CD4-positive, alpha-beta memory T cell (primary cell): ENCODE results near the gene NUP62. TPM values are rescaled to one million over a fixed set of nuclear protein-coding genes. Genes with fewer than 3 reads are reported as not detected.

ENCODE experiments used
- CTCF ChIA-PET: fragments of 350-600 bp; sonication (Branson Sonifier 250); formaldehyde crosslinking; loops from one replicate; lab custom pipeline; 2021; ENCODE audit warnings: inconsistent platforms; ENCODE audit not compliant: partially characterized antibody; lab: Charles Lee
- POLR2A ChIA-PET: fragments of 350-600 bp; sonication (Branson Sonifier 250); formaldehyde crosslinking; loops from one replicate; lab custom pipeline; 2021; ENCODE audit not compliant: partially characterized antibody; lab: Charles Lee
- DNase-seq, 5 donors: peaks; one replicate each; pipeline versions ENCODE4 v3.0.0 to v3.0.0-alpha.2; 2020 to 2022; ENCODE audit warnings: mixed read lengths in 1 of 5
- H3K27ac ChIP-seq: one replicate; pipeline ENCODE4 v1.7.0; 2013; ENCODE audit warnings: low read depth, low read length
- H3K27me3 ChIP-seq: 2 replicates; pipeline ENCODE4 v1.7.0; 2013; ENCODE audit warnings: mild to moderate bottlenecking, low read length, moderate library complexity; ENCODE audit not compliant: insufficient read depth
- H3K36me3 ChIP-seq: 2 replicates; pipeline ENCODE4 v1.7.0; 2013; ENCODE audit warnings: mild to moderate bottlenecking, low read length, moderate library complexity; ENCODE audit not compliant: insufficient read depth
- H3K4me1 ChIP-seq: 2 replicates; pipeline ENCODE4 v1.7.0; 2013; ENCODE audit warnings: mild to moderate bottlenecking, low read length, moderate library complexity; ENCODE audit not compliant: insufficient read depth
- H3K4me3 ChIP-seq, 2 donors: one replicate each; pipeline ENCODE4 v1.7.0; 2013; ENCODE audit warnings: low read length in 2 of 2, mild to moderate bottlenecking in 1 of 2
- H3K9me3 ChIP-seq, 2 donors: one replicate each; pipeline ENCODE4 v1.7.0; 2013; ENCODE audit warnings: low read length in 2 of 2, control low read depth in 1 of 2; ENCODE audit not compliant: control insufficient read depth in 1 of 2
- H3K27ac Mint-ChIP-seq, 7 donors: one replicate each; pipeline ENCODE4 v1.8.0; 2020 to 2021; ENCODE audit warnings: mixed read lengths in 7 of 7, mild to moderate bottlenecking in 6 of 7, inconsistent platforms in 3 of 7, moderate library complexity in 3 of 7
- H3K27me3 Mint-ChIP-seq, 2 donors: one replicate each; pipeline ENCODE4 v1.8.0; 2020 to 2021; ENCODE audit warnings: mixed read lengths in 2 of 2
- H3K36me3 Mint-ChIP-seq, 2 donors: one replicate each; pipeline ENCODE4 v1.8.0; 2020 to 2021; ENCODE audit warnings: mixed read lengths in 2 of 2, inconsistent platforms in 1 of 2, mild to moderate bottlenecking in 1 of 2
- H3K4me1 Mint-ChIP-seq, 4 donors: one replicate each; pipeline ENCODE4 v1.8.0; 2020 to 2021; ENCODE audit warnings: mixed read lengths in 4 of 4, mild to moderate bottlenecking in 1 of 4
- H3K4me3 Mint-ChIP-seq, 8 donors: one replicate each; pipeline ENCODE4 v1.8.0; 2020 to 2021; ENCODE audit warnings: mixed read lengths in 8 of 8, mild to moderate bottlenecking in 7 of 8, moderate library complexity in 6 of 8, inconsistent platforms in 3 of 8
- H3K9me3 Mint-ChIP-seq, 8 donors: one replicate each; pipeline ENCODE4 v1.8.0; 2020 to 2021; ENCODE audit warnings: mixed read lengths in 8 of 8, mild to moderate bottlenecking in 5 of 8, inconsistent platforms in 3 of 8, moderate library complexity in 1 of 8
- intact Hi-C: fragments of 100-400 bp; cut with micrococcal nuclease; formaldehyde crosslinking; loops from one replicate; pipeline ENCODE4 v1.15.1; 2023
- polyA plus RNA-seq, 2 donors: library from polyadenylated mRNA; unstranded; fragments of 300-500 nt; fragmentation: Illumina TruSeq; gene quantifications; one replicate each; pipeline ENCODE4 v1.2.3, GENCODE V29; 2021
- total RNA-seq, 2 experiments: library from RNA; stranded (reverse); gene quantifications; one replicate each; pipeline ENCODE4 v1.2.3, GENCODE V29; 2021

NUP62 gene
- total and polyA plus RNA-seq, 4 experiments from 2014 or later = 43.3 to 71.0 (median 66.7) TPM

DNA sequence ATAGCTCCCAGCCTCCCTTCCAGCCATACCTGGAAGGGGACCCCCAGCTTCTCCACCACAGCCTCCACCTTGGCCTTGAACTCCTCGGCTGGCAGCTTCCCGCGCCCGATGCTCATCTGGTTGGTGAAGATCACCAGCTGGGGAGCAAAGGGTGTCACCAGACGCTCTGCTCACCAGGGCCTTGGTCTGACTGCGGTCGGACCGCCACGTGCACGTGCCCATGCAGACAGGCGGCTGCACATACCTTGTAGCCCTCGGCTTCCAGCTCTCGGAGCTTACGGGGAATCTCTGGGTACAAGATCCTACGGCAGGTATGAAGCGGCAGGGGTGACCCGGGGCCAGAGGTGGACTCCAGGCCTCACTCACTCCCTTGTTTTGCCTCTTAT, 65.4 kb downstream of the NUP62 start:
- CTCF ChIA-PET = interaction anchor here (1.2 kb wide), 1 partner anchor 147 kb away, joined by 3 read pairs; no protein-coding TSS in a partner anchor
- Histone ChIP-seq H3K27ac (no peak overlapping the region), H3K27me3 (no peaks in the 10 kb centered on the region), H3K4me3 (no peak overlapping the region), H3K36me3 (peaks cover 31% of the 10 kb centered on the region), H3K4me1 (peaks cover 35% of the 10 kb centered on the region), H3K9me3 (no peaks in the 10 kb centered on the region)
- Mint-ChIP-seq H3K4me3 (peak overlapping the region in 2 of 8 donors; percentile 7 to 21), H3K27ac (peak overlapping the region in 1 of 7 donors; percentile 48), H3K27me3 (no peaks in the 10 kb centered on the region), H3K4me1 (peaks cover 4 to 39% (median 21%) of the 10 kb centered on the region in 4 donors), H3K9me3 (peaks cover 0 to 3% (median 0%) of the 10 kb centered on the region in 8 donors), H3K36me3 (peaks cover 4 to 46% of the 10 kb centered on the region in 2 donors)
- intact Hi-C loops = no loop called here
- POLR2A ChIA-PET = interaction anchor here (2.0 to 9.1 kb wide), 2 partner anchors 11 to 13 kb away, joined by 10 to 173 read pairs; partner anchors contain the start of genes AKT1S1, PTOV1 and TBC1D17
- DNase-seq = peak in 1 of 5 donors; percentile 0

- H3K36me3 ChIP-seq = peaks cover 31% of the 10 kb centered on the region
Observed at GRCh38 chr19:49863254-49863934, 65.9 kb downstream of the NUP62 start.

DNA sequence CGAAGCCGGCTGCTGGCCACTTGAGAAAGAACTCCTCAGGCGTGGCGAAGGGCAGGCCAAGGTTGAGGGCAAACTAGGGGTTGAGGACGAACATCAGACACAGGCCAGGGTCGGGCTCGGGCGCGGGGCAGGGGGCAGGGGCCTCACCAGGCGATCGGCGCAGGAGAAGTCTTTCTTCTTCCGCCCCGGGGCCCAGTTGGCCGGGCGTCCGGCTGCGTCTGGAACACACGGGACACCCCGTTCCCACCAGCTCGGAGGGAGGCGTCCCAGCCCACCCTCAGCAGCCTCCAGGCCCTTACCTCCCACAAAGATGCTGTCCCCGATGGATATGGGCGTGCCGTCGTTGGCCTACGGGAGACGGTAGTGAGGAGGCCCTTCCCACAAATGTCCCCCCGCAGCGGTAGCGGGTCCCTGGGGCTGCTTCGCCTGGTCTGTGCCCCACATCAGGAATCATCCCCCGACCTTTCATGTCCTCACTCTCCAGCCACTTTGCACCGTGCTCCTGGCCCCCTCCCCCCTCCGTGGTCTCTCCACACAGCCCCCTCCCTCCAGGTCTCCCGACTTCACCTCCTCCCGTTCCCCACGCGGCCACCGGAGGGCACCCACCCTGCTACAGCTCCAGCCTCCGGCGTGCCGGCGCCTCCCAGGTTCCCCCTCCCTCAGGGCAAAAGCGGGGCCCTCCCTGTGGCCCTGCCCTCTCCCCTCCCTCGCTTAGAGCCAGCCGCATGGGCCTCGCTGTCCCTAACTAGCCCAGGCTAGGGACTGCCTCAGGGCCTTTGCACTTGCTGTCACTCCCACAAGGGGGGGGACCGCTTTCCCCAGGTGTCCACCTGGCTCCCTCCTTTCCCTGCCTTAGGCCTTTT, 66.7 kb downstream of the NUP62 start:
- H3K9me3 ChIP-seq = no peaks in the 10 kb centered on the region
- H3K36me3 Mint-ChIP-seq = peaks cover 4 to 48% of the 10 kb centered on the region in 2 donors
- no peak overlapping the region for H3K4me3 Mint-ChIP-seq
- intact Hi-C loops = no loop called here
- no peaks in the 10 kb centered on the region for H3K9me3 Mint-ChIP-seq
- peak in 1 of 5 donors; percentile 39 for DNase-seq
- ChIA-PET POLR2A (interaction anchor here (9.1 kb wide), 1 partner anchor 9 kb away, joined by 173 read pairs; the partner anchor contains the start of gene PTOV1), CTCF (no interaction called here)
- H3K36me3 ChIP-seq = peaks cover 31% of the 10 kb centered on the region
- no peak overlapping the region for H3K4me3 ChIP-seq
- H3K27me3 ChIP-seq = no peaks in the 10 kb centered on the region
- H3K27ac ChIP-seq = no peak overlapping the region
- peaks cover 4 to 36% (median 18%) of the 10 kb centered on the region in 4 donors for H3K4me1 Mint-ChIP-seq
- peaks cover 22% of the 10 kb centered on the region for H3K4me1 ChIP-seq
- peak overlapping the region in 3 of 7 donors; percentile 64 to 69 (median 68) for H3K27ac Mint-ChIP-seq
- H3K27me3 Mint-ChIP-seq = no peaks in the 10 kb centered on the region

More at GRCh38 chr19:49863254-49863934, 65.9 kb downstream of the NUP62 start:
- no peak overlapping the region for H3K27ac ChIP-seq
- H3K27me3 Mint-ChIP-seq = no peaks in the 10 kb centered on the region
- H3K36me3 Mint-ChIP-seq = peaks cover 4 to 49% of the 10 kb centered on the region in 2 donors
- peak in 1 of 5 donors; percentile 33 for DNase-seq
- intact Hi-C loops = no loop called here
- peaks cover 30% of the 10 kb centered on the region for H3K4me1 ChIP-seq
- peak overlapping the region in 2 of 8 donors; percentile 8 to 9 for H3K4me3 Mint-ChIP-seq
- H3K27me3 ChIP-seq = no peaks in the 10 kb centered on the region
- H3K9me3 ChIP-seq = no peaks in the 10 kb centered on the region
- ChIA-PET POLR2A (interaction anchor here (2.0 to 9.1 kb wide), 2 partner anchors 10 to 14 kb away, joined by 10 to 173 read pairs; partner anchors contain the start of genes AKT1S1, PTOV1 and TBC1D17), CTCF (interaction anchor here (1.2 kb wide), 1 partner anchor 146 kb away, joined by 3 read pairs; no protein-coding TSS in a partner anchor)
- peak overlapping the region in 5 of 7 donors; percentile 36 to 73 (median 64) for H3K27ac Mint-ChIP-seq
- H3K4me3 ChIP-seq = no peak overlapping the region
- peaks cover 4 to 39% (median 19%) of the 10 kb centered on the region in 4 donors for H3K4me1 Mint-ChIP-seq
- peaks cover 0 to 2% (median 0%) of the 10 kb centered on the region in 8 donors for H3K9me3 Mint-ChIP-seq

DNA sequence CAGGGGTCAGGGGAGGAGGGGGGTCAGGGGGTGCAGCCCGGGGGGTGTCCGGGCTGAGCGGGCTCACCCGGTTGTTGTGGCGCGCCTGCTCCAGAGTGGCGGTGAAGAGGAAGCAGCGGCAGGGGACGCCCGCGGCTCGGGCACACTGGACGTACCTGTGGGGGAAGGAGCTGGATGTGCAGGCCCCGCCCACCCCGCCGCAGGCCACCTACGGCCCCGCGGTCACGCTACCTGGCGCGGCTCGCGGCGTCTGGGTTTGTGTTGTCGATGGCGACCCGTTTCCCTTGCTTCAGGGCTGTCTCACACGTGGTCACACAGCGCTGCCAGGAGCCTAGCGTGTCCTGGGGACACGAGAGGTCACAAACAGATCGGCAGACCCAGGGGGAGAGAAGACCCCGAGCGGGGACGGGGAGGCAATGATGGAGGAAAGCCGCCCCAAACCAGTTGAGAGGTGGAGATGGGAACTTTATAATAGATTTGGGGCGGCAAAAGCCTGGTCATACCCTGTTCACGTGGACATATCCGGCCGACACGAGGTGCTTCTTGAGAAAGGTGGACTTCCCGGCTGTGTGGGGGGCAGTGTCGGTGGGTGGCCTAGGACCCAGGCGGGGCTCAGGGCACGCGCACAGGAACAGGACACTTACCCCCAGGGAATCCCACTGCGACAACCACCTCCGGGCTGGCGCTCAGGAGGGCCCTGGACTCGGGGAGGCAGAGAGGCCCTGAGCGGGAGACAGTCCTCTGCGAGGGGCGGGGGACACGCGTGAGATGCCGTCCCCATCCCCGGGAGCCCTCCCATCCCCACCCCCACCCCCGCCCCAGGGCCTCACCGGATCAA, 67.5 kb downstream of the NUP62 start:
- H3K27ac ChIP-seq = no peak overlapping the region
- peaks cover 31% of the 10 kb centered on the region for H3K36me3 ChIP-seq
- intact Hi-C loops = no loop called here
- Mint-ChIP-seq H3K9me3 (no peaks in the 10 kb centered on the region), H3K27ac (peak overlapping the region in 1 of 7 donors; percentile 17), H3K4me1 (peaks cover 4 to 27% (median 14%) of the 10 kb centered on the region in 4 donors), H3K36me3 (peaks cover 4 to 43% of the 10 kb centered on the region in 2 donors), H3K4me3 (no peak overlapping the region), H3K27me3 (no peaks in the 10 kb centered on the region)
- peak in 1 of 5 donors; percentile 33 for DNase-seq
- no peaks in the 10 kb centered on the region for H3K27me3 ChIP-seq
- no peaks in the 10 kb centered on the region for H3K9me3 ChIP-seq
- peaks cover 20% of the 10 kb centered on the region for H3K4me1 ChIP-seq
- POLR2A ChIA-PET = interaction anchor here (1.1 to 1.4 kb wide), 2 partner anchors 11 to 14 kb away, joined by 3 to 4 read pairs; partner anchors contain the start of gene PTOV1
- CTCF ChIA-PET = no interaction called here
- no peak overlapping the region for H3K4me3 ChIP-seq

DNA sequence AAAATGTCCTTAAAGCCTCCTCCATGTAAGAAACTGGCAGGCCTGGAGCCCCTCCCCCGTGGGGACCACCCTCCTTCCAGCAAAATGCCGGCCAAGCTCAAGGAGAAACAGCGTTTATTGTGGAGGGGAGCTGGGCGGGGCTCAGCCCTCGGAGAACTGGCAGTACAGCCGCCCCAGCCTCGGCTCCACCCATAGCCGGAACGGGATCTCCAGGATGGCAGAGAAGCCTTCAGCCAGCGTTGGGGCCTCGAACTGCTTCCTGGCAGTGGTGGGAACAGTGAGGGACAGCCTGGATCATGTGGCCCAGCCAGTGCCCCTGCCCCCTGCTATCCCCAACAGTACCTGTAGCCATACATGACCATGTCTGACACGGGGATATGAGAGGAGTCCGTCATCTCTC, 68.2 kb downstream of the NUP62 start:
- H3K36me3 Mint-ChIP-seq = peaks cover 4 to 37% of the 10 kb centered on the region in 2 donors
- DNase-seq = peak in 1 of 5 donors; percentile 27
- intact Hi-C loops = no loop called here
- peaks cover 4 to 21% (median 8%) of the 10 kb centered on the region in 4 donors for H3K4me1 Mint-ChIP-seq
- ChIA-PET CTCF (no interaction called here), POLR2A (interaction anchor here (1.1 to 1.4 kb wide), 2 partner anchors 10 to 13 kb away, joined by 3 to 4 read pairs; partner anchors contain the start of gene PTOV1)
- Histone ChIP-seq H3K4me1 (peaks cover 13% of the 10 kb centered on the region), H3K9me3 (no peaks in the 10 kb centered on the region), H3K36me3 (peaks cover 31% of the 10 kb centered on the region), H3K4me3 (no peak overlapping the region), H3K27me3 (no peaks in the 10 kb centered on the region), H3K27ac (no peak overlapping the region)
- no peak overlapping the region for H3K27ac Mint-ChIP-seq
- no peaks in the 10 kb centered on the region for H3K9me3 Mint-ChIP-seq
- no peak overlapping the region for H3K4me3 Mint-ChIP-seq
- no peaks in the 10 kb centered on the region for H3K27me3 Mint-ChIP-seq

- Histone ChIP-seq H3K36me3 (peaks cover 31% of the 10 kb centered on the region), H3K27me3 (no peaks in the 10 kb centered on the region), H3K4me1 (peaks cover 7% of the 10 kb centered on the region), H3K27ac (no peak overlapping the region), H3K4me3 (no peak overlapping the region), H3K9me3 (no peaks in the 10 kb centered on the region)
- Mint-ChIP-seq H3K27me3 (no peaks in the 10 kb centered on the region), H3K27ac (no peak overlapping the region), H3K4me3 (no peak overlapping the region), H3K4me1 (peaks cover 3 to 15% (median 6%) of the 10 kb centered on the region in 4 donors), H3K9me3 (no peaks in the 10 kb centered on the region), H3K36me3 (peaks cover 4 to 40% of the 10 kb centered on the region in 2 donors)
- CTCF ChIA-PET = no interaction called here
- intact Hi-C loops = no loop called here
- no peak for DNase-seq
- POLR2A ChIA-PET = interaction anchor here (1.1 to 1.4 kb wide), 2 partner anchors 10 to 12 kb away, joined by 3 to 4 read pairs; partner anchors contain the start of gene PTOV1
Observed at GRCh38 chr19:49860336-49861102, 68.8 kb downstream of the NUP62 start.
